Measurements from ENCODE around the gene MED23. TPM values are rescaled to one million over a fixed set of nuclear protein-coding genes. Genes with fewer than 3 reads are reported as not detected.

MED23 gene
- total and polyA plus RNA-seq, 2 experiments from 2014 or later, result 8.6 to 23.6 TPM

DNA sequence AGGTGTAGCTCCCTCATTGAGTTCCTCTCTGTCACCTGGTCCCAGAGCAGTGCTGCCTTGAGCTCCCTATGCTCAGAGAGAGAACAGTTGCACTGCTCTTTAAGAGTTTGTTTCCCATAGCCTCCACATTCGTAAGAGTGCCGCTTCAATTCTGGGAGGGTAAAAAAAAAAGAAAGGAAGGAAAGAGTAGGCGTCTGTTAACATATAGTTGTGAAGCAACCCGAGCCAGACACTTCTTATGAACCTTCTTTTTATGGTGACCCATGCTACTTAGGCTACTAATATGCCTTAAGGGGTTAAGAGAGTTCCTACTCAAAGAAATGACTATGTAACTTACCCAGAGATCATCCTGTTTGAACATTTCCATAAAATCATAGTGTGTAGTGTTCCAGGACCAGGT lies 59.3 kb downstream of the MED23 start:
- Histone ChIP-seq H4K20me1 (replicated peaks; ENCODE audit: insufficient read depth) (no peaks in the 10 kb centered on the region), H3F3A (replicated peaks; ENCODE audit: low read depth) (no peaks in the 10 kb centered on the region), H3K4me1 (ENCODE audit: insufficient read depth) (no peaks in the 10 kb centered on the region), H3K9me2 (ENCODE audit: insufficient read depth) (0 out of 2 replicates have a peak, but pooled peaks cover 4% of the 10 kb centered on the region), H3K27ac (ENCODE audit: low read depth) (no peak overlapping the region), H3K27me3 (ENCODE audit: insufficient read depth) (no peaks in the 10 kb centered on the region), H3K79me2 (replicated peaks; ENCODE audit: insufficient read depth) (no peaks in the 10 kb centered on the region), H2AFZ (no peak overlapping the region), H3K4me2 (no peak overlapping the region), H3K4me3 (no peak overlapping the region), H3K36me3 (ENCODE audit: insufficient read depth) (no peaks in the 10 kb centered on the region)
- H3K36me3 Mint-ChIP-seq (ENCODE audit: low read depth), result no peaks in the 10 kb centered on the region
- no peak overlapping the region for H3K4me3 Mint-ChIP-seq
- H3K4me1 Mint-ChIP-seq, result peaks cover 7% of the 10 kb centered on the region; the same call in 2 of the 3 replicates
- TF ChIP-seq CREB1 (CRISPR knock-in tag; IDR thresholded peaks at IDR 0.05; ENCODE audit: low read depth) (no peak), JUNB (IDR thresholded peaks at IDR 0.05; ENCODE audit: unreplicated experiment) (no peak), POLR2AphosphoS5 (IDR thresholded peaks at IDR 0.05; ENCODE audit: low read depth) (no peak), EZH2 (IDR thresholded peaks at IDR 0.05; ENCODE audit: low read depth, unreplicated experiment) (no peak), ZNF114 (CRISPR knock-in tag; IDR thresholded peaks at IDR 0.05) (no peak)
- TF ChIP-seq, protein P1, sequence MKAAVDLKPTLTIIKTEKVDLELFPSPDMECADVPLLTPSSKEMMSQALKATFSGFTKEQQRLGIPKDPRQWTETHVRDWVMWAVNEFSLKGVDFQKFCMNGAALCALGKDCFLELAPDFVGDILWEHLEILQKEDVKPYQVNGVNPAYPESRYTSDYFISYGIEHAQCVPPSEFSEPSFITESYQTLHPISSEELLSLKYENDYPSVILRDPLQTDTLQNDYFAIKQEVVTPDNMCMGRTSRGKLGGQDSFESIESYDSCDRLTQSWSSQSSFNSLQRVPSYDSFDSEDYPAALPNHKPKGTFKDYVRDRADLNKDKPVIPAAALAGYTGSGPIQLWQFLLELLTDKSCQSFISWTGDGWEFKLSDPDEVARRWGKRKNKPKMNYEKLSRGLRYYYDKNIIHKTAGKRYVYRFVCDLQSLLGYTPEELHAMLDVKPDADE (IDR thresholded peaks at IDR 0.05), result no peak
- TF ChIP-seq, protein P2, sequence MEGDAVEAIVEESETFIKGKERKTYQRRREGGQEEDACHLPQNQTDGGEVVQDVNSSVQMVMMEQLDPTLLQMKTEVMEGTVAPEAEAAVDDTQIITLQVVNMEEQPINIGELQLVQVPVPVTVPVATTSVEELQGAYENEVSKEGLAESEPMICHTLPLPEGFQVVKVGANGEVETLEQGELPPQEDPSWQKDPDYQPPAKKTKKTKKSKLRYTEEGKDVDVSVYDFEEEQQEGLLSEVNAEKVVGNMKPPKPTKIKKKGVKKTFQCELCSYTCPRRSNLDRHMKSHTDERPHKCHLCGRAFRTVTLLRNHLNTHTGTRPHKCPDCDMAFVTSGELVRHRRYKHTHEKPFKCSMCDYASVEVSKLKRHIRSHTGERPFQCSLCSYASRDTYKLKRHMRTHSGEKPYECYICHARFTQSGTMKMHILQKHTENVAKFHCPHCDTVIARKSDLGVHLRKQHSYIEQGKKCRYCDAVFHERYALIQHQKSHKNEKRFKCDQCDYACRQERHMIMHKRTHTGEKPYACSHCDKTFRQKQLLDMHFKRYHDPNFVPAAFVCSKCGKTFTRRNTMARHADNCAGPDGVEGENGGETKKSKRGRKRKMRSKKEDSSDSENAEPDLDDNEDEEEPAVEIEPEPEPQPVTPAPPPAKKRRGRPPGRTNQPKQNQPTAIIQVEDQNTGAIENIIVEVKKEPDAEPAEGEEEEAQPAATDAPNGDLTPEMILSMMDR (conservative IDR thresholded peaks at IDR 0.05; ENCODE audit: low read depth in 2 of 2), result no peak
- TF ChIP-seq, protein P3, sequence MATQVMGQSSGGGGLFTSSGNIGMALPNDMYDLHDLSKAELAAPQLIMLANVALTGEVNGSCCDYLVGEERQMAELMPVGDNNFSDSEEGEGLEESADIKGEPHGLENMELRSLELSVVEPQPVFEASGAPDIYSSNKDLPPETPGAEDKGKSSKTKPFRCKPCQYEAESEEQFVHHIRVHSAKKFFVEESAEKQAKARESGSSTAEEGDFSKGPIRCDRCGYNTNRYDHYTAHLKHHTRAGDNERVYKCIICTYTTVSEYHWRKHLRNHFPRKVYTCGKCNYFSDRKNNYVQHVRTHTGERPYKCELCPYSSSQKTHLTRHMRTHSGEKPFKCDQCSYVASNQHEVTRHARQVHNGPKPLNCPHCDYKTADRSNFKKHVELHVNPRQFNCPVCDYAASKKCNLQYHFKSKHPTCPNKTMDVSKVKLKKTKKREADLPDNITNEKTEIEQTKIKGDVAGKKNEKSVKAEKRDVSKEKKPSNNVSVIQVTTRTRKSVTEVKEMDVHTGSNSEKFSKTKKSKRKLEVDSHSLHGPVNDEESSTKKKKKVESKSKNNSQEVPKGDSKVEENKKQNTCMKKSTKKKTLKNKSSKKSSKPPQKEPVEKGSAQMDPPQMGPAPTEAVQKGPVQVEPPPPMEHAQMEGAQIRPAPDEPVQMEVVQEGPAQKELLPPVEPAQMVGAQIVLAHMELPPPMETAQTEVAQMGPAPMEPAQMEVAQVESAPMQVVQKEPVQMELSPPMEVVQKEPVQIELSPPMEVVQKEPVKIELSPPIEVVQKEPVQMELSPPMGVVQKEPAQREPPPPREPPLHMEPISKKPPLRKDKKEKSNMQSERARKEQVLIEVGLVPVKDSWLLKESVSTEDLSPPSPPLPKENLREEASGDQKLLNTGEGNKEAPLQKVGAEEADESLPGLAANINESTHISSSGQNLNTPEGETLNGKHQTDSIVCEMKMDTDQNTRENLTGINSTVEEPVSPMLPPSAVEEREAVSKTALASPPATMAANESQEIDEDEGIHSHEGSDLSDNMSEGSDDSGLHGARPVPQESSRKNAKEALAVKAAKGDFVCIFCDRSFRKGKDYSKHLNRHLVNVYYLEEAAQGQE (IDR thresholded peaks at IDR 0.05; ENCODE audit: unreplicated experiment), result no peak
- ATAC-seq (no peak), DNase-seq (ENCODE audit: low spot score) (no peak)
- H3K27ac Mint-ChIP-seq, result no peak overlapping the region
- no peaks in the 10 kb centered on the region; the same call in 2 of the 3 replicates for H3K9me3 Mint-ChIP-seq
- H3K27me3 Mint-ChIP-seq (ENCODE audit: insufficient read depth, low read depth, poor library complexity), result no peaks in the 10 kb centered on the region

DNA sequence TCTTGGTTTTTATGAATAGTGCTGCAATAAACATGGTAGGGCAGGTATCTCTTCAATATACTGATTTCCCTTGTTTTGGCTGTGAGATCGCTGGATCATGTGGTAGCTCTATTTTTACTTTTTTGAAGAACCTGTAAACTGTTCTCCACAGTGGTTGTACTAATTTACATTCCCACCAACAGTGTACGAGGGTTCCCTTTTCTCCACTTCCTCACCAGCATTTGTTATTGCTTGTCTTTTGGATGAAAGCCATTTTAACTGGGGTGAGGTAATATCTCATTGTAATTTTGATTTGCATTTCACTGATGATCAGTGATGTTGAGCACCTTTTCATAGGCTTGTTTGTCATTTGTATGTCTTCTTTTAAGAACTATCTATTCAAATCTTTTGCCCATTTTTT lies 63.0 kb downstream of the MED23 start:
- Histone ChIP-seq H3K4me3 (no peak overlapping the region), H3K4me2 (no peak overlapping the region), H3F3A (replicated peaks; ENCODE audit: low read depth) (no peaks in the 10 kb centered on the region), H3K27ac (ENCODE audit: low read depth) (no peak overlapping the region), H4K20me1 (replicated peaks; ENCODE audit: insufficient read depth) (no peaks in the 10 kb centered on the region), H3K27me3 (ENCODE audit: insufficient read depth) (no peaks in the 10 kb centered on the region), H3K4me1 (ENCODE audit: insufficient read depth) (no peaks in the 10 kb centered on the region), H3K9me2 (ENCODE audit: insufficient read depth) (no peaks in the 10 kb centered on the region; the same call in 1 of the 2 replicates), H3K36me3 (ENCODE audit: insufficient read depth) (no peaks in the 10 kb centered on the region), H2AFZ (no peak overlapping the region), H3K79me2 (replicated peaks; ENCODE audit: insufficient read depth) (no peaks in the 10 kb centered on the region)
- ATAC-seq (no peak), DNase-seq (ENCODE audit: low spot score) (no peak)
- Mint-ChIP-seq H3K4me3 (no peak overlapping the region), H3K27ac (no peak overlapping the region), H3K4me1 (no peaks in the 10 kb centered on the region), H3K9me3 (no peaks in the 10 kb centered on the region; the same call in 2 of the 3 replicates), H3K36me3 (ENCODE audit: low read depth) (no peaks in the 10 kb centered on the region), H3K27me3 (ENCODE audit: insufficient read depth, low read depth, poor library complexity) (peaks cover 1% of the 10 kb centered on the region)
- TF ChIP-seq EZH2phosphoT487 (IDR thresholded peaks at IDR 0.05; ENCODE audit: unreplicated experiment) (no peak), EZH2 (IDR thresholded peaks at IDR 0.05; ENCODE audit: low read depth, unreplicated experiment) (no peak), NANOG (IDR thresholded peaks at IDR 0.05; ENCODE audit: borderline replicate concordance) (no peak), ZNF331 (CRISPR knock-in tag; IDR thresholded peaks at IDR 0.05; ENCODE audit: low read depth) (no peak), JUNB (IDR thresholded peaks at IDR 0.05; ENCODE audit: unreplicated experiment) (no peak), POLR2AphosphoS5 (IDR thresholded peaks at IDR 0.05; ENCODE audit: low read depth) (no peak), ZNF114 (CRISPR knock-in tag; IDR thresholded peaks at IDR 0.05) (no peak)
- TF ChIP-seq, protein P3 (IDR thresholded peaks at IDR 0.05; ENCODE audit: unreplicated experiment), result no peak
- TF ChIP-seq, protein P1 (IDR thresholded peaks at IDR 0.05), result no peak
